Glomerular endothelial cell (primary cell): ENCODE measurements around the gene MRPL19. TPM values are rescaled to one million over a fixed set of nuclear protein-coding genes. Genes with fewer than 3 reads are reported as not detected.

ENCODE experiments used
- DNase-seq: peaks from one replicate; pipeline ENCODE4 v3.0.0-alpha.2; 2011; ENCODE audit warnings: low read depth, low spot score; ENCODE audit errors: extremely low read depth
- total RNA-seq: library from RNA; depleted of rRNA; stranded (reverse); fragments of >200 nt; gene quantifications from 2 replicates; pipeline ENCODE4 v1.2.3, GENCODE V29; 2015

MRPL19 gene
- total RNA-seq = 33.0 and 42.4 TPM in 2 replicates

GRCh38 chr2:75646583-75647425 is at the start of gene MRPL19:
Gene MRPL19, plus strand, starts transcription at chr2:75646783. Its CDS starts 25 bp downstream, at chr2:75646808.
- peak; percentile 70 for DNase-seq

GRCh38 chr2:75596784-75597183 is 49.8 kb upstream of the MRPL19 start:
- no peak for DNase-seq

GRCh38 chr2:75597949-75598348 is 48.6 kb upstream of the MRPL19 start:
- no peak for DNase-seq

GRCh38 chr2:75598589-75599155 is 47.9 kb upstream of the MRPL19 start:
- DNase-seq = no peak

- DNase-seq = no peak
Observed at GRCh38 chr2:75600461-75601011, 46.0 kb upstream of the MRPL19 start.

GRCh38 chr2:75602724-75603342 is 43.8 kb upstream of the MRPL19 start:
- DNase-seq = no peak

GRCh38 chr2:75603477-75603876 is 43.1 kb upstream of the MRPL19 start:
- no peak for DNase-seq

- no peak for DNase-seq
Observed at GRCh38 chr2:75604484-75604883, 42.1 kb upstream of the MRPL19 start.

GRCh38 chr2:75605770-75606529 is 40.6 kb upstream of the MRPL19 start:
- peak; percentile 72 for DNase-seq

GRCh38 chr2:75606761-75607399 is 39.7 kb upstream of the MRPL19 start:
- DNase-seq = no peak

GRCh38 chr2:75607400-75607798 is 39.2 kb upstream of the MRPL19 start:
- no peak for DNase-seq

GRCh38 chr2:75607988-75608683 is 38.4 kb upstream of the MRPL19 start:
- no peak for DNase-seq

GRCh38 chr2:75608684-75609333 is 37.8 kb upstream of the MRPL19 start:
- DNase-seq = no peak

- DNase-seq = no peak
Observed at GRCh38 chr2:75609334-75609689, 37.3 kb upstream of the MRPL19 start.

- DNase-seq = no peak
Observed at GRCh38 chr2:75609937-75610508, 36.6 kb upstream of the MRPL19 start.

- DNase-seq = no peak
Observed at GRCh38 chr2:75610671-75611070, 35.9 kb upstream of the MRPL19 start.

GRCh38 chr2:75612108-75612861 is 34.3 kb upstream of the MRPL19 start:
- no peak for DNase-seq

- DNase-seq = no peak
Observed at GRCh38 chr2:75612862-75613243, 33.7 kb upstream of the MRPL19 start.
